CD4-positive, alpha-beta memory T cell (primary cell): ENCODE data around the gene CADPS. TPM values are rescaled to one million over a fixed set of nuclear protein-coding genes. Genes with fewer than 3 reads are reported as not detected.

Source experiments
- CTCF ChIA-PET: fragments of 350-600 bp; sonication (Branson Sonifier 250); formaldehyde crosslinking; loops from one replicate; lab custom pipeline; 2021; ENCODE audit warnings: inconsistent platforms; ENCODE audit not compliant: partially characterized antibody; lab: Charles Lee
- POLR2A ChIA-PET: fragments of 350-600 bp; sonication (Branson Sonifier 250); formaldehyde crosslinking; loops from one replicate; lab custom pipeline; 2021; ENCODE audit not compliant: partially characterized antibody; lab: Charles Lee
- DNase-seq, 5 donors: peaks; one replicate each; pipeline versions ENCODE4 v3.0.0 to v3.0.0-alpha.2; 2020 to 2022; ENCODE audit warnings: mixed read lengths in 1 of 5
- H3K27ac ChIP-seq: one replicate; pipeline ENCODE4 v1.7.0; 2013; ENCODE audit warnings: low read depth, low read length
- H3K27me3 ChIP-seq: 2 replicates; pipeline ENCODE4 v1.7.0; 2013; ENCODE audit warnings: mild to moderate bottlenecking, low read length, moderate library complexity; ENCODE audit not compliant: insufficient read depth
- H3K36me3 ChIP-seq: 2 replicates; pipeline ENCODE4 v1.7.0; 2013; ENCODE audit warnings: mild to moderate bottlenecking, low read length, moderate library complexity; ENCODE audit not compliant: insufficient read depth
- H3K4me1 ChIP-seq: 2 replicates; pipeline ENCODE4 v1.7.0; 2013; ENCODE audit warnings: mild to moderate bottlenecking, low read length, moderate library complexity; ENCODE audit not compliant: insufficient read depth
- H3K4me3 ChIP-seq, 2 donors: one replicate each; pipeline ENCODE4 v1.7.0; 2013; ENCODE audit warnings: low read length in 2 of 2, mild to moderate bottlenecking in 1 of 2
- H3K9me3 ChIP-seq, 2 donors: one replicate each; pipeline ENCODE4 v1.7.0; 2013; ENCODE audit warnings: low read length in 2 of 2, control low read depth in 1 of 2; ENCODE audit not compliant: control insufficient read depth in 1 of 2
- H3K27ac Mint-ChIP-seq, 7 donors: one replicate each; pipeline ENCODE4 v1.8.0; 2020 to 2021; ENCODE audit warnings: mixed read lengths in 7 of 7, mild to moderate bottlenecking in 6 of 7, inconsistent platforms in 3 of 7, moderate library complexity in 3 of 7
- H3K27me3 Mint-ChIP-seq, 2 donors: one replicate each; pipeline ENCODE4 v1.8.0; 2020 to 2021; ENCODE audit warnings: mixed read lengths in 2 of 2
- H3K36me3 Mint-ChIP-seq, 2 donors: one replicate each; pipeline ENCODE4 v1.8.0; 2020 to 2021; ENCODE audit warnings: mixed read lengths in 2 of 2, inconsistent platforms in 1 of 2, mild to moderate bottlenecking in 1 of 2
- H3K4me1 Mint-ChIP-seq, 4 donors: one replicate each; pipeline ENCODE4 v1.8.0; 2020 to 2021; ENCODE audit warnings: mixed read lengths in 4 of 4, mild to moderate bottlenecking in 1 of 4
- H3K4me3 Mint-ChIP-seq, 8 donors: one replicate each; pipeline ENCODE4 v1.8.0; 2020 to 2021; ENCODE audit warnings: mixed read lengths in 8 of 8, mild to moderate bottlenecking in 7 of 8, moderate library complexity in 6 of 8, inconsistent platforms in 3 of 8
- H3K9me3 Mint-ChIP-seq, 8 donors: one replicate each; pipeline ENCODE4 v1.8.0; 2020 to 2021; ENCODE audit warnings: mixed read lengths in 8 of 8, mild to moderate bottlenecking in 5 of 8, inconsistent platforms in 3 of 8, moderate library complexity in 1 of 8
- intact Hi-C: fragments of 100-400 bp; cut with micrococcal nuclease; formaldehyde crosslinking; loops from one replicate; pipeline ENCODE4 v1.15.1; 2023
- polyA plus RNA-seq, 2 donors: library from polyadenylated mRNA; unstranded; fragments of 300-500 nt; fragmentation: Illumina TruSeq; gene quantifications; one replicate each; pipeline ENCODE4 v1.2.3, GENCODE V29; 2021
- total RNA-seq, 2 experiments: library from RNA; stranded (reverse); gene quantifications; one replicate each; pipeline ENCODE4 v1.2.3, GENCODE V29; 2021

CADPS gene
- total and polyA plus RNA-seq, 4 experiments from 2014 or later = not detected

- ChIA-PET CTCF (no interaction called here), POLR2A (no interaction called here)
- Mint-ChIP-seq H3K9me3 (peaks cover 0 to 9% (median 0%) of the 10 kb centered on the region in 8 donors), H3K4me1 (peaks cover 0 to 5% (median 3%) of the 10 kb centered on the region in 4 donors), H3K4me3 (no peak overlapping the region), H3K27me3 (peaks cover 2 to 9% of the 10 kb centered on the region in 2 donors), H3K27ac (no peak overlapping the region), H3K36me3 (no peaks in the 10 kb centered on the region)
- DNase-seq = no peak
- Histone ChIP-seq H3K9me3 (no peaks in the 10 kb centered on the region), H3K27ac (no peak overlapping the region), H3K27me3 (no peaks in the 10 kb centered on the region), H3K36me3 (no peaks in the 10 kb centered on the region), H3K4me3 (no peak overlapping the region), H3K4me1 (peaks cover 2% of the 10 kb centered on the region)
- intact Hi-C loops = no loop called here
Measured at GRCh38 chr3:62439978-62440377, 435.2 kb downstream of the CADPS start.

- Mint-ChIP-seq H3K27ac (no peak overlapping the region), H3K9me3 (peaks cover 0 to 9% (median 0%) of the 10 kb centered on the region in 8 donors), H3K36me3 (no peaks in the 10 kb centered on the region), H3K27me3 (peaks cover 2 to 9% of the 10 kb centered on the region in 2 donors), H3K4me1 (peaks cover 0 to 2% (median under 1%) of the 10 kb centered on the region in 4 donors), H3K4me3 (no peak overlapping the region)
- CTCF ChIA-PET = no interaction called here
- no peaks in the 10 kb centered on the region for H3K4me1 ChIP-seq
- H3K27ac ChIP-seq = no peak overlapping the region
- POLR2A ChIA-PET = no interaction called here
- H3K27me3 ChIP-seq = no peaks in the 10 kb centered on the region
- no peaks in the 10 kb centered on the region for H3K9me3 ChIP-seq
- no peak for DNase-seq
- H3K36me3 ChIP-seq = no peaks in the 10 kb centered on the region
- H3K4me3 ChIP-seq = no peak overlapping the region
- intact Hi-C loops = no loop called here
Measured at GRCh38 chr3:62439176-62439813, 435.9 kb downstream of the CADPS start.

- peaks cover 0 to 1% (median 0%) of the 10 kb centered on the region in 8 donors for H3K9me3 Mint-ChIP-seq
- DNase-seq = no peak
- H3K27me3 Mint-ChIP-seq = peaks cover 2 to 9% of the 10 kb centered on the region in 2 donors
- no peak overlapping the region for H3K27ac Mint-ChIP-seq
- CTCF ChIA-PET = no interaction called here
- POLR2A ChIA-PET = no interaction called here
- no peaks in the 10 kb centered on the region for H3K36me3 ChIP-seq
- no peaks in the 10 kb centered on the region for H3K4me1 ChIP-seq
- H3K36me3 Mint-ChIP-seq = no peaks in the 10 kb centered on the region
- no peak overlapping the region for H3K4me3 ChIP-seq
- intact Hi-C loops = no loop called here
- H3K4me1 Mint-ChIP-seq = no peaks in the 10 kb centered on the region
- no peaks in the 10 kb centered on the region for H3K27me3 ChIP-seq
- H3K9me3 ChIP-seq = no peaks in the 10 kb centered on the region
- H3K4me3 Mint-ChIP-seq = peak overlapping the region in 1 of 8 donors; percentile 32
- H3K27ac ChIP-seq = no peak overlapping the region
Measured at GRCh38 chr3:62436785-62437184, 438.4 kb downstream of the CADPS start.

GRCh38 chr3:62433396-62433795, 441.8 kb downstream of the CADPS start:
- CTCF ChIA-PET = no interaction called here
- no peak overlapping the region for H3K4me3 ChIP-seq
- no peak overlapping the region for H3K27ac ChIP-seq
- no peaks in the 10 kb centered on the region for H3K9me3 Mint-ChIP-seq
- peaks cover 2 to 5% of the 10 kb centered on the region in 2 donors for H3K27me3 Mint-ChIP-seq
- no peaks in the 10 kb centered on the region for H3K9me3 ChIP-seq
- no peak overlapping the region for H3K27ac Mint-ChIP-seq
- POLR2A ChIA-PET = no interaction called here
- no peaks in the 10 kb centered on the region for H3K27me3 ChIP-seq
- DNase-seq = no peak
- H3K36me3 ChIP-seq = no peaks in the 10 kb centered on the region
- no peaks in the 10 kb centered on the region for H3K36me3 Mint-ChIP-seq
- no peaks in the 10 kb centered on the region for H3K4me1 Mint-ChIP-seq
- H3K4me1 ChIP-seq = no peaks in the 10 kb centered on the region
- no peak overlapping the region for H3K4me3 Mint-ChIP-seq
- intact Hi-C loops = no loop called here

- no peak for DNase-seq
- intact Hi-C loops = no loop called here
- ChIA-PET CTCF (no interaction called here), POLR2A (no interaction called here)
- H3K36me3 ChIP-seq = no peaks in the 10 kb centered on the region
- no peak overlapping the region for H3K4me3 ChIP-seq
- no peaks in the 10 kb centered on the region for H3K9me3 ChIP-seq
- no peaks in the 10 kb centered on the region for H3K4me1 ChIP-seq
- no peak overlapping the region for H3K27ac ChIP-seq
- no peaks in the 10 kb centered on the region for H3K4me1 Mint-ChIP-seq
- H3K4me3 Mint-ChIP-seq = no peak overlapping the region
- no peak overlapping the region for H3K27ac Mint-ChIP-seq
- no peaks in the 10 kb centered on the region for H3K36me3 Mint-ChIP-seq
- H3K27me3 Mint-ChIP-seq = peaks cover 2 to 4% of the 10 kb centered on the region in 2 donors
- peaks cover 0 to 4% (median 0%) of the 10 kb centered on the region in 8 donors for H3K9me3 Mint-ChIP-seq
- H3K27me3 ChIP-seq = no peaks in the 10 kb centered on the region
Measured at GRCh38 chr3:62421207-62421606, 454.0 kb downstream of the CADPS start.

- H3K36me3 Mint-ChIP-seq = no peaks in the 10 kb centered on the region
- Histone ChIP-seq H3K4me3 (no peak overlapping the region), H3K9me3 (no peaks in the 10 kb centered on the region), H3K27me3 (no peaks in the 10 kb centered on the region), H3K36me3 (no peaks in the 10 kb centered on the region), H3K27ac (no peak overlapping the region), H3K4me1 (no peaks in the 10 kb centered on the region)
- no peak overlapping the region for H3K27ac Mint-ChIP-seq
- POLR2A ChIA-PET = no interaction called here
- no peaks in the 10 kb centered on the region for H3K4me1 Mint-ChIP-seq
- peaks cover 0 to 4% (median 0%) of the 10 kb centered on the region in 8 donors for H3K9me3 Mint-ChIP-seq
- CTCF ChIA-PET = no interaction called here
- peaks cover 2 to 3% of the 10 kb centered on the region in 2 donors for H3K27me3 Mint-ChIP-seq
- H3K4me3 Mint-ChIP-seq = no peak overlapping the region
- DNase-seq = no peak
- intact Hi-C loops = no loop called here
Measured at GRCh38 chr3:62416144-62416543, 459.1 kb downstream of the CADPS start.

GRCh38 chr3:62415312-62415801, 459.9 kb downstream of the CADPS start:
- intact Hi-C loops = no loop called here
- ChIA-PET CTCF (no interaction called here), POLR2A (no interaction called here)
- no peaks in the 10 kb centered on the region for H3K27me3 ChIP-seq
- H3K4me1 ChIP-seq = no peaks in the 10 kb centered on the region
- Mint-ChIP-seq H3K27ac (no peak overlapping the region), H3K4me3 (no peak overlapping the region), H3K4me1 (no peaks in the 10 kb centered on the region), H3K27me3 (peaks cover 2 to 3% of the 10 kb centered on the region in 2 donors), H3K9me3 (peaks cover 0 to 4% (median 0%) of the 10 kb centered on the region in 8 donors), H3K36me3 (no peaks in the 10 kb centered on the region)
- H3K4me3 ChIP-seq = no peak overlapping the region
- DNase-seq = no peak
- H3K9me3 ChIP-seq = no peaks in the 10 kb centered on the region
- no peaks in the 10 kb centered on the region for H3K36me3 ChIP-seq
- H3K27ac ChIP-seq = no peak overlapping the region
